Panc1 (cell line): ENCODE data around the gene MRPL42. TPM values are rescaled to one million over a fixed set of nuclear protein-coding genes. Genes with fewer than 3 reads are reported as not detected.

Experiments used
- ATAC-seq: fragments of 200-7000 bp; cut with Tn5 transposase; 2 replicates; pipeline ENCODE4 v1.9.1; 2020; ENCODE audit warnings: mild to moderate bottlenecking, moderate library complexity
- BruUV-seq: library from RNA; stranded (reverse); fragments of 400-500 nt; replicated peaks from 2 replicates; lab custom pipeline; 2021; lab: Mats Ljungman, UMichigan
- CTCF ChIA-PET: fragments of 300-600 bp; sonication (Branson Sonifier 250); formaldehyde crosslinking; loops from one replicate; lab custom pipeline; 2022; ENCODE audit warnings: antibody characterized with exemption; lab: Charles Lee
- POLR2A ChIA-PET: fragments of 300-600 bp; sonication (Branson Sonifier 250); formaldehyde crosslinking; loops from one replicate; lab custom pipeline; 2022; ENCODE audit warnings: antibody characterized with exemption; lab: Charles Lee
- DNase-seq: peaks from one replicate; pipeline ENCODE4 v3.0.0-alpha.2; 2010; ENCODE audit warnings: low read depth, low spot score
- H3K27ac ChIP-seq: 2 replicates; pipeline ENCODE4 v1.5.1; 2011; ENCODE audit warnings: mild to moderate bottlenecking, low read length, inconsistent platforms
- H3K27me3 ChIP-seq: fragments of 200-500 bp; sonication (Bioruptor generic); 2 replicates; pipeline ENCODE4 v1.6.0; 2014; ENCODE audit warnings: low read length, inconsistent platforms; ENCODE audit not compliant: control insufficient read depth, insufficient read depth
- H3K36me3 ChIP-seq: fragments of 200-500 bp; sonication (Bioruptor generic); 2 replicates; pipeline ENCODE4 v1.5.1; 2014; ENCODE audit warnings: inconsistent platforms, mild to moderate bottlenecking, low read length, moderate library complexity; ENCODE audit not compliant: control insufficient read depth, insufficient read depth
- H3K4me1 ChIP-seq: 2 replicates; pipeline ENCODE4 v1.5.1; 2011; ENCODE audit warnings: inconsistent platforms, mild to moderate bottlenecking, low read length, moderate library complexity; ENCODE audit not compliant: control insufficient read depth, insufficient read depth
- H3K4me3 ChIP-seq, 2 experiments: 2 replicates each; pipeline ENCODE4 v1.5.1; 2011 to 2012; ENCODE audit warnings: low read depth in 2 of 2, low read length in 2 of 2, mild to moderate bottlenecking in 2 of 2, inconsistent platforms in 1 of 2, moderate library complexity in 1 of 2
- H3K9me3 ChIP-seq: fragments of 200-500 bp; sonication (Bioruptor generic); 2 replicates; pipeline ENCODE4 v1.5.1; 2014; ENCODE audit warnings: low read depth, mild to moderate bottlenecking, inconsistent platforms, low read length, moderate library complexity; ENCODE audit not compliant: control insufficient read depth, insufficient read depth
- POLR2AphosphoS5 ChIP-seq: IDR thresholded peaks from 2 replicates; pipeline ENCODE4 v1.6.1; 2012; ENCODE audit warnings: mild to moderate bottlenecking, low read depth, low read length, moderate library complexity
- REST ChIP-seq, 2 experiments: IDR thresholded peaks; 2 replicates each; pipeline ENCODE4 v1.6.1; 2011 to 2012; ENCODE audit warnings: low read depth in 2 of 2, control low read depth in 1 of 2, low read length in 1 of 2, mild to moderate bottlenecking in 1 of 2, moderate library complexity in 1 of 2; ENCODE audit not compliant: insufficient read depth in 1 of 2
- SIN3A ChIP-seq: IDR thresholded peaks from 2 replicates; pipeline ENCODE4 v1.6.1; 2012; ENCODE audit warnings: low read depth, mild to moderate bottlenecking, low read length, moderate library complexity, borderline replicate concordance; ENCODE audit not compliant: insufficient read depth
- TCF7L2 ChIP-seq: IDR thresholded peaks from 2 replicates; pipeline ENCODE4 v1.6.1; 2011; ENCODE audit warnings: mild to moderate bottlenecking, low read depth, low read length, inconsistent platforms
- in situ Hi-C: cut with HindIII; loops from 2 replicates; pipeline ENCODE4 v1.10.0; 2016; ENCODE audit warnings: low sequenced_read_pairs, low pct_unique_long_range_greater_than_20kb
- intact Hi-C: fragments of 100-400 bp; cut with micrococcal nuclease; formaldehyde crosslinking; loops from one replicate; pipeline ENCODE4 v1.10.0; 2022; ENCODE audit not compliant: unreplicated experiment
- total RNA-seq: library from RNA; stranded (reverse); gene quantifications from one replicate; pipeline ENCODE4 v1.2.1, GENCODE V29; 2021; ENCODE audit not compliant: unreplicated experiment
- TF ChIP-seq, protein P1 (sequence below): fragments of 450-650 bp; IDR thresholded peaks from 2 replicates; pipeline ENCODE4 v1.5.1; 2017; ENCODE audit warnings: mild to moderate bottlenecking

MRPL42 gene
- total RNA-seq, 1 experiment from 2014 or later, result 92.4 TPM

- Histone ChIP-seq H3K4me1 (no peaks in the 10 kb centered on the region), H3K27me3 (no peaks in the 10 kb centered on the region), H3K4me3 (no peak overlapping the region), H3K9me3 (no peaks in the 10 kb centered on the region), H3K27ac (no peak overlapping the region; the same call in 1 of the 2 replicates), H3K36me3 (no peaks in the 10 kb centered on the region)
- no peak for DNase-seq
- TF ChIP-seq SIN3A (no peak), TCF7L2 (no peak), REST (IDR thresholded peaks at IDR 0.05; ENCODE audit: insufficient read depth in 1 of 2, low read depth in 2 of 2, low read length in 1 of 2) (no peak), POLR2AphosphoS5 (no peak)
- TF ChIP-seq, protein P1, sequence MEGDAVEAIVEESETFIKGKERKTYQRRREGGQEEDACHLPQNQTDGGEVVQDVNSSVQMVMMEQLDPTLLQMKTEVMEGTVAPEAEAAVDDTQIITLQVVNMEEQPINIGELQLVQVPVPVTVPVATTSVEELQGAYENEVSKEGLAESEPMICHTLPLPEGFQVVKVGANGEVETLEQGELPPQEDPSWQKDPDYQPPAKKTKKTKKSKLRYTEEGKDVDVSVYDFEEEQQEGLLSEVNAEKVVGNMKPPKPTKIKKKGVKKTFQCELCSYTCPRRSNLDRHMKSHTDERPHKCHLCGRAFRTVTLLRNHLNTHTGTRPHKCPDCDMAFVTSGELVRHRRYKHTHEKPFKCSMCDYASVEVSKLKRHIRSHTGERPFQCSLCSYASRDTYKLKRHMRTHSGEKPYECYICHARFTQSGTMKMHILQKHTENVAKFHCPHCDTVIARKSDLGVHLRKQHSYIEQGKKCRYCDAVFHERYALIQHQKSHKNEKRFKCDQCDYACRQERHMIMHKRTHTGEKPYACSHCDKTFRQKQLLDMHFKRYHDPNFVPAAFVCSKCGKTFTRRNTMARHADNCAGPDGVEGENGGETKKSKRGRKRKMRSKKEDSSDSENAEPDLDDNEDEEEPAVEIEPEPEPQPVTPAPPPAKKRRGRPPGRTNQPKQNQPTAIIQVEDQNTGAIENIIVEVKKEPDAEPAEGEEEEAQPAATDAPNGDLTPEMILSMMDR, result no peak
- intact Hi-C loops (no loop called here), in situ Hi-C loops (no loop called here)
- no TSS peak for BruUV-seq
- POLR2A ChIA-PET, result no interaction called here
- no peak for ATAC-seq
- CTCF ChIA-PET, result no interaction called here
Observed at GRCh38 chr12:93536766-93537488, 69.6 kb downstream of the MRPL42 start.

GRCh38 chr12:93537769-93538168 lies 70.5 kb downstream of the MRPL42 start:
- no peaks in the 10 kb centered on the region for H3K4me1 ChIP-seq
- H3K9me3 ChIP-seq, result no peaks in the 10 kb centered on the region
- POLR2A ChIA-PET, result no interaction called here
- no peak for DNase-seq
- no TSS peak for BruUV-seq
- H3K27ac ChIP-seq, result no peak overlapping the region
- CTCF ChIA-PET, result no interaction called here
- intact Hi-C loops, result no loop called here
- H3K27me3 ChIP-seq, result no peaks in the 10 kb centered on the region
- in situ Hi-C loops, result no loop called here
- no peaks in the 10 kb centered on the region for H3K36me3 ChIP-seq
- H3K4me3 ChIP-seq, result no peak overlapping the region
- no peak for TF ChIP-seq SIN3A
- TF ChIP-seq, protein P1, result peak; percentile 26
- ATAC-seq, result no peak
